Stimulated activated CD4-positive, alpha-beta T cell treated with anti-CD3 and anti-CD28 coated beads, Interleukin-15, amount 100 ng/mL, for 1 hour (primary cell): ENCODE data around the gene ACAD10.
"Not testable (repeated sequence)": the region's sequence is repeated elsewhere in the genome, so short reads cannot be mapped to it uniquely, and the experiment has no call there.

Experiments used
- DNase-seq, 2 donors: peaks; one replicate each; pipeline ENCODE4 v3.0.0-alpha.2; 2020; ENCODE audit warnings: low read depth in 1 of 2, low spot score in 1 of 2

The ACAD10 gene

GRCh38 chr12:111748867-111749266 is 63.0 kb downstream of the ACAD10 start:
- no peak for DNase-seq

- no peak for DNase-seq
Observed at GRCh38 chr12:111749391-111749790, 63.5 kb downstream of the ACAD10 start.

- no peak for DNase-seq
Observed at GRCh38 chr12:111753144-111753881, 67.5 kb downstream of the ACAD10 start.

GRCh38 chr12:111754671-111755070 is 68.8 kb downstream of the ACAD10 start:
- no peak for DNase-seq

- DNase-seq: no peak
Observed at GRCh38 chr12:111756196-111756595, 70.3 kb downstream of the ACAD10 start.

GRCh38 chr12:111756681-111757080 is 70.8 kb downstream of the ACAD10 start:
- no peak for DNase-seq

GRCh38 chr12:111757361-111758119 is 71.7 kb downstream of the ACAD10 start:
- no peak for DNase-seq

- DNase-seq: no peak
Observed at GRCh38 chr12:111758120-111758561, 72.3 kb downstream of the ACAD10 start.

GRCh38 chr12:111759271-111759670 is 73.4 kb downstream of the ACAD10 start:
- DNase-seq: no peak

GRCh38 chr12:111759991-111760390 is 74.1 kb downstream of the ACAD10 start:
- no peak for DNase-seq

GRCh38 chr12:111761099-111761498 is 75.2 kb downstream of the ACAD10 start:
- no peak for DNase-seq

- no peak for DNase-seq
Observed at GRCh38 chr12:111761706-111762105, 75.9 kb downstream of the ACAD10 start.

GRCh38 chr12:111763552-111763951 is 77.7 kb downstream of the ACAD10 start:
- DNase-seq: not testable (repeated sequence)

- DNase-seq: no peak
Observed at GRCh38 chr12:111764120-111764821, 78.4 kb downstream of the ACAD10 start.

- peak in 1 of 2 donors; percentile 16 for DNase-seq
Observed at GRCh38 chr12:111766608-111767361, 80.9 kb downstream of the ACAD10 start, which contains the start of gene ALDH2. ALDH2 (plus strand) TSS chr12:111766933; CDS start chr12:111766983, 50 bp downstream.

- DNase-seq: no peak
Observed at GRCh38 chr12:111767362-111768158, 81.7 kb downstream of the ACAD10 start.

GRCh38 chr12:111768159-111768895 is 82.5 kb downstream of the ACAD10 start:
- no peak for DNase-seq

- no peak for DNase-seq
Observed at GRCh38 chr12:111769599-111769998, 83.7 kb downstream of the ACAD10 start.

- no peak for DNase-seq
Observed at GRCh38 chr12:111773801-111774551, 88.1 kb downstream of the ACAD10 start.
